Kidney capillary endothelial cell (primary cell): ENCODE data around the gene OR52K2.
"Not testable (repeated sequence)": the region's sequence is repeated elsewhere in the genome, so short reads cannot be mapped to it uniquely, and the experiment has no call there.

Experiments
- DNase-seq: peaks from one replicate; pipeline ENCODE4 v3.0.0-alpha.2; 2018; ENCODE audit warnings: low spot score

OR52K2 gene

DNA sequence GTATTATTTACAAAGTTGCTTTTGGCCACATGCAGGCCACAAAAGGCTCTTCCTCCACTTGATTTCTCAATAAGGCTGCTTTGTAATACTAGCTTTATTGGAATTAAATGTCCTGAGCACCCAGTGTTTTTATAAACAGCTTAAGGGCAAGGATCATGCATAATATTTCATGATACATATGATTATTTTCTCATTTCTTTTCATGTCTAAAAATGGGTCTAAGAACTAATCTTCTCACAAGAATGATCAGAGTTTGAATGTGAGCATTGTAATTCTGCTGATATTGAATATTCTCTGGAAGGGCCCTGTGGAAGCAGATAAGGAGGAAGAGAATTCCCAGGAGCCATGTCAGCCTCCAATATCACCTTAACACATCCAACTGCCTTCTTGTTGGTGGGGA lies at the start of gene OR52K2:
TSS of gene OR52K2 (plus strand) at position 301 of the 400 bp plus-strand sequence. CDS start at position 346, 45 bp downstream.
- no peak for DNase-seq

GRCh38 chr11:4406206-4406605 lies 42.9 kb upstream of the OR52K2 start:
- DNase-seq: not testable (repeated sequence)

- no peak for DNase-seq
These were observed 32.8 kb upstream of the OR52K2 start for GRCh38 chr11:4416306-4416705.

DNA sequence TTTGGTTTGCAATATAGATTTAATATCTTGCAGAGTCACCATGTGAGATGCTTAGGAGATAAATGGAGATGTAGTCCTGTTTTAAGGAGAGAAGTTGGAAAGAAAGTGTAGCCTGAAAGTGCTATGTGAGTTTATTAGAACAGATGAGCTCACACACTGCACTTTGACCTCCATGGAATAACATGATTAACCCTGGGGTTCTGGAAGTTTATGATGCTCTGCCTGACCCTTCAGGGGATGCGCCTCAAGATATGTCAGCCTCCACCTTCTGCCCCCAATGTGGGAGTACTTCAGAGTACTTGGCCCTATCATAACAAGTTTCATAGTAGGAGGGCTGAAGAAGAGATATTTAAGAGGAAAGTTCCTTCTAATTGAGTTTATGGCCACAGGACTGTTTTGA lies 32.3 kb upstream of the OR52K2 start:
- no peak for DNase-seq

DNA sequence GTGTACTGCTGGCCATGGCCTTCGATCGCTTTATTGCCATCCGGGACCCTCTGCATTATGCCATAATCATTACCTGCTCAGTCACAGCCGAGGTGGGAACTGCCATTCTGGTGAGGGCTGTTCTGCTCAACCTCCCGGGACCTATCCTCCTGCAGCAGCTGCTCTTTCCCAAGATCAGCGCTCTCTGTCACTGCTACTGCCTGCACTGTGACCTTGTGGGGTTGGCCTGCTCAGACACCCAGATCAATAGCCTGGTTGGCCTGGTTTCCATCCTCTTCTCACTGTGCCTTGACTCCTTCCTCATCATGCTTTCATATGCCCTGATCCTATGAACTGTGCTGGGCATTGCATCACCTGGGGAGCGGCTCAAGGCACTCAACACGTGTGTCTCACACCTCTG lies 30.7 kb upstream of the OR52K2 start:
- DNase-seq: no peak

DNA sequence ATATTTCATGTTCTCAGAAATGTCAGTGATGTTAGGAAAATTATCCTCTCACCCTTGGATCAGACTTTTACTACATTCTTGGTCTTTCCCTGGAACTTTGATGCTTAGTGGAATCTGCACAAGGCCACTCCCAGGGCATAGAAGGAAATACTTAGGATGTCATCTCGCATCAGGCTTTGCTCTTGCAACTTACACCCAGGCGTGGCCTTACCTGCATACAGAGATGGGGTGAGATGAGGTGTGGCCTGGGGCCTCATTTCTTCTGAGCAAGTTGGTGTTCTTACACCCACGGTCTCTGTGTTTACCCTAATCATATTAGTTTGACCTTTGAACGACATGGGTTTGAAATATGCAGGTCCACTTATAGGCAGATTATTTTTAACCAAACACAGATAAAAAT lies 19.0 kb upstream of the OR52K2 start:
- no peak for DNase-seq

- DNase-seq: no peak
These were observed 15.2 kb upstream of the OR52K2 start for GRCh38 chr11:4433856-4434255.

GRCh38 chr11:4436411-4436810 lies 12.7 kb upstream of the OR52K2 start:
- no peak for DNase-seq

DNA sequence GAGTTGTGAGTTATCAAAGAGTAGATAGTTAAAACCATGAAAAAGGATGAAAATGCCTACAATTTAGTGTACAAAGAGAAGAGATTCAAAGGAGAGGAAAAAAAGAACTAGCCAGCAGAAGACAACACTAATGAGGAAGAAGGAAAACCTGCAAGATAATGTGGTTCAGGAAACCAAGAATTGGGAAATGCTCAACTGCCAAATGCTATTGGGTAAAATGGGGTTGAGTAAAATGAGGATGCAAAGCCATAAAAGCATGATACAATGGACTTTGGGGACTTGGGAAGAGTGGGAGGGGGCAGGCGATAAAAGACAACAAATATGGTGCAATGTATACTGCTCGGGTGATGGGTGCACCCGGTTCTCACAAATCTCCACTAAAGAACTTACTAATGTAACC lies 7.6 kb upstream of the OR52K2 start:
- no peak for DNase-seq

- no peak for DNase-seq
These were observed 5.7 kb upstream of the OR52K2 start for GRCh38 chr11:4443232-4443891.

DNA sequence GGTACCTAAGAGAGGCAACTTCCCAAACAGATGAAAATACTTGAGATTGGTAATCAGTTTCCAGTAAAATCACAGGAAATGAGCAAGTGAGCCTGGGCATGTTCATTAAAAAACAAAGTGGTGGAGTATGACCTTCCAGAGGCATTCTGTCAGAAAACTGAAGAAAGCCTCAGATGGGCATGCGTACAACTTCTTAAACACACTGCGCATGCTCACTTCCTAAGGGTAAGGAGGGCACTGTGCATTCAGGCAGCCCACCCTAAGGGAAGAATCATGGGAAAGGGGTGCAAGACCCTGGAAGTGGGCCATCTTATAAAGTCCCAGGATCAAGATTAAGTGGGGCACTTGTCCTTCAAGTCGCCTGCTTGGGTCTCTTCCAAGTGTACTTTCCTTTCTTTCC lies 4.0 kb downstream of the OR52K2 start:
- no peak for DNase-seq

DNA sequence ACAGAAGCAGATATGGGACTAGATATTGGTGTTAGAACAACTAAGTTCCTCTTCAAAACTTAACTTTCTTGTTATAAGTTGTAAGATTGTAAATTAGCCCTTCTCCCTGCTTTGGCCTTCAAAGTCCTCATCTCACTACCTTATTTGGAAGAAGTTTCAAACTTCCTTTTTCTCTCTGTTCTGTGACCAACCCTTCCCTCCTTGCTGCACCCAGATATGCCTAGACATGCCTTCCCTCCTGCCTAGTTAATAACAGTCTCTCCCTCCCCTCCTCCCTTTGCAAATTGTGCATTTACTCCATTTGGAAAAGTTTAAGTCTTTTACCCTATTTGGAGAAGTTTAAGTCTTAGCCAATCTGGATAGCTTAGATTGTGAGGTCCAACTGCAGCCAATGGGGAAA lies 4.9 kb downstream of the OR52K2 start:
- no peak for DNase-seq

GRCh38 chr11:4455419-4455818 lies 6.3 kb downstream of the OR52K2 start:
- no peak for DNase-seq

DNA sequence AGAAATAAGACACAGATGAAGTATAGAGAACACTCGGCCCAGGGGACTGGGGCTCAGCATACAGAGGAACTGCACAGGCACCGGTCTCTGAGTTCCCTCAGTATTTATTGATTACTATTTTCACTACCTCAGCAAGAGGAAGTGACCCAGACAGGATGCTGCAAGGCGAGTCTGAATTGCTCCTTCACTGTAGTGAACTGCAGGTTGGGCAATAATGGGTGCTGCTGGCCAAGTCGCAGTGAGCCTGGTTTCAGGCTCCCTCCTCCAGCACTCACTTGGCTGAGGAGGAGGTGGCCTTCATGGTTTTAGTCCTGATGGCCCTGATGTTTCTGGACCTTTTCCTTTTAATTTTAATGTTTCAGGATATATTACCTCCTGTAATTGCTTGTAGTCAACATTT lies 10.4 kb downstream of the OR52K2 start:
- no peak for DNase-seq

DNA sequence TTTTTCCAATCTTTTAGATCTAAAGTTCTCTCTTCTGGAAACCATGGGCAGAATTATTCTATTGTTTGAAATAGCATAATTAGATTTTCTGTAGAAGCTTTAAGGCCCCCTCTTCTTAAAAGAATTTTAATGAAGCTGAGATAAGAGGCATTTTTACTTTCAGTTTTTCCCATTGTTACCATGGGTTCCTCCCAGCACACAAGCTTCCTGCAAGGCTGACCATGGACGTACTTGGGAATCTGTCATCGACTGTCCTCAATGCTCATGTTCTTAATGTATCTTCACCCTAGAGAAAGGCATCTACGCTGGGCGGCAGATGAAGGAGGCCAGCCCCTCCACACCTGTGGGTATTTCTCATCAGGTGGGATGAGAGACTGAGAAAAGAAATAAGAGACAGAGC lies 11.1 kb downstream of the OR52K2 start:
- DNase-seq: no peak

DNA sequence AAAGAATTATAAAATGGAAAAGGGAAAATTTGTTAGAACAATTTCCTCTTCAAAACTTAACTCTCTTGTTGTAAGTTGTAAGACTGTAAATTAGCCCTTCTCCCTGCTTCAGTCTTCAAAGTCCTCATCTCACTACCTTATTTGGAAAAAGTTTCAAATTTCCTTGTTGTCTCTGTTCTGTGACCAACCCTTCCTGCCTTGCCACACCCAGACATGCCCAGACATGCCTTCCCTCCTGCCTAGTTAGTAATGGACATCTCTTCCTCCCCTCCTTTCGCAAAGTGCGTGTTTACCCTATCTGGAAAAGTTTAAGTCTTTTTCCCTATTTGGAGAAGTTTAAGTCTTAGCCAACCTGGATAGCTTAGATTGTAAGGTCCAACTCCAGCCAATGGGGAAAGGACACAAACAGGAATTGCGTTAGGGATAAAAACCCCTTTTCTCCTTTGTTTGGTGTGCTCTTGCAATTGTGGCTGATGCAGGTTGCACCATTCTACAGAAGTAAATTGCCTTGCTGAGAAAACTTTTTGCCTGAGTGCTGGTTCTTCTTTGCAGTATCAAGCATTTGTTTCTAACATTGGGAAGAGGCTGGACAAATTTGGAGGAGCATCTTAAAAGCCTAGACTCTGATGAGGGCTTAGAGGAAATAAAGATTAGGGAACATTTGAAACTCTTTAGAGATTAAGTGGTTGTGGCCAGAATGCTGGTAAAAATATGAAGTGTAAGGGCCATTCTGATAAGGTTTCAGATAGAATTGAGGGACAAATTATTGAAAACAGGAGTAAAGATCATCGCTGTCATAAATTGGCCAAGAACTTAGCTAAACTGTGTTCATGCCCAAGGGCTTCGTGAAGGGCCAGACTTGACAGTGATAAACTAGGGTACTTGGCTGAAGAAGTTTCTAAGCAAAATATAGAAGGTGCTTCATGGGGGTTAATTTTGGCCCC lies 15.4 kb downstream of the OR52K2 start:
- no peak for DNase-seq

DNA sequence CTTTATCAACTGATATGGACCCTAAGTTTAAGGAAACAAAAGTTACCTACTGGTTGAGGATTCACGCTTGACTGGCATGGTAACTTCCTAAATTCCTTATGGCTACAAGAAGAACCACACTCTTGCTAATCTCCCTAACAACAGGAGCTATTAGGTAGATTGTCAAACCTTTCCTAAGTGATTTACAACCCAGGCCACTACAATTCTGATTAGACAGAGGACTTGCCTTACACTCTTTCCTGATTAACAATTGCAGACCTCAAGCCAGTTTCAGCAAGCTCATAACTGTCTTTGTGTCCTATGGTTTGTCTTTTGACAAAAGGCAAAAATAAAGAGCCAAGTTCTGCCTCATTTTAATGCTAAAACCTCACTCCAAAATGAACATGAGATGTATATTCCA lies 16.3 kb downstream of the OR52K2 start:
- no peak for DNase-seq

GRCh38 chr11:4466131-4466870 lies 17.2 kb downstream of the OR52K2 start:
- no peak for DNase-seq

DNA sequence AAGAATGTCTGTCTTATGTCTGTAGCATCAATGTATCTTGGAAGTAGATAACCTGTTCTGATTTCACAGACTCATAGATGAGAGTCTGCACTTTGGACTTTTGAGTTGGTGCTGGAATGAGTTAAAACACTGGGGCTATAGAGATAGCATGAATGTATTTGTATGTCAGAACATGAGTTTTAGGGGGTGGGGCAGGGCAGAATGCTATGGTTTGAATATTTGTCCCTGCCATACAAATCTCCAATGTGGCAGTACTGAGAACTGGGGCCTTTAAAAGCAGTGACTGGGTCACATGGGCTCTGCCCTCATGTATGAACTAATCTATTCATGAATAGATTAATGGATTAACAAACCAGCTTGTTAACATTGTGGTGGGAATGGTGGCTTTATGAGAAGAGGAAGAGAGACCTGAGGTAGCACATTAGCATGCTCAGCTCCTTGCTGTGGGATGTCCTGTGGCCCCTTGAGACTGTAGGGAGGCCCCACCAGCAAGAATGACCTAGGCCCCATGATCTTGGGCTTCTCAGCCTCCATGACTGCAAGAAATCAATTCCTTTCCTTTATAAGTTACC lies 17.9 kb downstream of the OR52K2 start:
- no peak for DNase-seq

DNA sequence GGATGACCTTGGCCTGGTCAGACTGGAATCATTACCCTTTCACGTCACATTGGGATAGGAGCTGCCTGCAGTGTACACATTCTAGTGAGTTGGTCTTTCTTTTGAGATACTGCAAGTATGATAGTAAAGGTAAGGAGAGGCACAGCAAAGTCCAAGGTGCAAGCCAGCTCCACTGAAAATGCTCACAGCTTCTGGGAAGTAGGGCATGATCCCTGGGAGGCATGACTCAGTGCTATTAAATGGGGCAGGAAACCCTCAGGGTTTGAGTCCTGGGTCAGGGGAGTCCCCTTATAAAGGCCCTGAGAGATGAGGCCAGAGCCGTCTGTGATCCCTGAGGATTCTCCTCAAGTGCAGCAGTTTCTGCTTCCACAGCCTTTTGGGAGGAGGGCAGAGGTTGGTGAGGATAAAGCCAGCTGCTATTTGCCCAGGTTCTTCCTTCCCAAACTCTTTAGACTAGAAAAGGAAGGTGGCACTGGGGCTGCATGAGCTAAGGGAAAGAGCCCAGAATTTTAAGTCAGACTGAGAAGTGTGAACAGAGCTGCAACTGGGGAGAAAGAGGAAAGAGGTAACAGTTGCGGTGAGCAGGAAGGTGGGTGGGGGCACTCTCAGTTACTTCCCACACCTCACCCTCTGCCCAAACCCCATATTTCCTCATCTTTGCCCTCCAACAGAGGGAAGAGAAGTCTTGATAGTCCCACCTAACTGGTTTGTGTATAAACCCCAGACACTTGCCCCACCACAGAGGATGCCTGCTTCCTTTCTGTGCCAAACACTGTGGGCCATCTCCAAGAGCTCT lies 18.9 kb downstream of the OR52K2 start:
- DNase-seq: no peak

- DNase-seq: no peak
These were observed 30.5 kb downstream of the OR52K2 start for GRCh38 chr11:4479644-4480043.
